Measurements from ENCODE around the gene DGKD.
A peak's percentile ranks its signal among the peaks of the same experiment; 100 is the strongest.

Gene DGKD

GRCh38 chr2:233400961-233401360 lies 46.7 kb downstream of the DGKD start:
- H3K9me3 Mint-ChIP-seq = no peaks in the 10 kb centered on the region
- no peak for ATAC-seq
- peak overlapping the region; percentile 69 to 78 for H3K4me3 Mint-ChIP-seq
- no peaks in the 10 kb centered on the region for H3K27me3 Mint-ChIP-seq
- H3K4me1 Mint-ChIP-seq = peaks cover 78% of the 10 kb centered on the region
- DNase-seq = no peak
- peak overlapping the region; percentile 74 to 84 for H3K27ac Mint-ChIP-seq

- H3K4me1 Mint-ChIP-seq = peaks cover 81% of the 10 kb centered on the region
- no peaks in the 10 kb centered on the region for H3K9me3 Mint-ChIP-seq
- ATAC-seq (peak; percentile 21), DNase-seq (no peak)
- no peak overlapping the region for H3K4me3 Mint-ChIP-seq
- H3K27ac Mint-ChIP-seq = peak overlapping the region; percentile 21 to 28
- no peaks in the 10 kb centered on the region for H3K27me3 Mint-ChIP-seq
Observed at GRCh38 chr2:233402346-233402745, 48.1 kb downstream of the DGKD start.

- Mint-ChIP-seq H3K27me3 (no peaks in the 10 kb centered on the region), H3K4me3 (no peak overlapping the region), H3K4me1 (peaks cover 78% of the 10 kb centered on the region), H3K27ac (peak overlapping the region in 1 of 2 donors; percentile 0), H3K9me3 (no peaks in the 10 kb centered on the region)
- ATAC-seq (no peak), DNase-seq (no peak)
Observed at GRCh38 chr2:233402789-233403188, 48.5 kb downstream of the DGKD start.

GRCh38 chr2:233404222-233404621 lies 49.9 kb downstream of the DGKD start:
- Mint-ChIP-seq H3K9me3 (no peaks in the 10 kb centered on the region), H3K27me3 (no peaks in the 10 kb centered on the region), H3K27ac (peak overlapping the region in 1 of 2 donors; percentile 62), H3K4me1 (peaks cover 81% of the 10 kb centered on the region), H3K4me3 (no peak overlapping the region)
- ATAC-seq = peak; percentile 50
- DNase-seq = peak in 1 of 2 donors; percentile 57

GRCh38 chr2:233406865-233407264 lies 52.6 kb downstream of the DGKD start:
- H3K4me3 Mint-ChIP-seq = no peak overlapping the region
- DNase-seq (no peak), ATAC-seq (no peak)
- peaks cover 72% of the 10 kb centered on the region for H3K4me1 Mint-ChIP-seq
- no peaks in the 10 kb centered on the region for H3K27me3 Mint-ChIP-seq
- H3K9me3 Mint-ChIP-seq = peaks cover 14 to 15% of the 10 kb centered on the region in 2 donors
- H3K27ac Mint-ChIP-seq = no peak overlapping the region

GRCh38 chr2:233407771-233408181 lies 53.5 kb downstream of the DGKD start:
- no peaks in the 10 kb centered on the region for H3K27me3 Mint-ChIP-seq
- H3K4me1 Mint-ChIP-seq = peaks cover 64% of the 10 kb centered on the region
- H3K9me3 Mint-ChIP-seq = peaks cover 15 to 22% of the 10 kb centered on the region in 2 donors
- ATAC-seq (no peak), DNase-seq (no peak)
- H3K27ac Mint-ChIP-seq = no peak overlapping the region
- H3K4me3 Mint-ChIP-seq = no peak overlapping the region

GRCh38 chr2:233408366-233409285 lies 54.3 kb downstream of the DGKD start:
- H3K27me3 Mint-ChIP-seq = no peaks in the 10 kb centered on the region
- ATAC-seq = peak; percentile 13
- H3K9me3 Mint-ChIP-seq = peaks cover 15 to 30% of the 10 kb centered on the region in 2 donors
- H3K27ac Mint-ChIP-seq = no peak overlapping the region
- H3K4me1 Mint-ChIP-seq = peaks cover 68% of the 10 kb centered on the region
- no peak for DNase-seq
- H3K4me3 Mint-ChIP-seq = peak overlapping the region; percentile 25 to 34

- peaks cover 71% of the 10 kb centered on the region for H3K4me1 Mint-ChIP-seq
- no peaks in the 10 kb centered on the region for H3K27me3 Mint-ChIP-seq
- ATAC-seq (peak; percentile 69), DNase-seq (no peak)
- H3K9me3 Mint-ChIP-seq = peaks cover 15 to 30% of the 10 kb centered on the region in 2 donors
- no peak overlapping the region for H3K27ac Mint-ChIP-seq
- H3K4me3 Mint-ChIP-seq = peak overlapping the region; percentile 44 to 57
Observed at GRCh38 chr2:233409286-233409991, 55.1 kb downstream of the DGKD start.

- DNase-seq (no peak), ATAC-seq (no peak)
- no peak overlapping the region for H3K27ac Mint-ChIP-seq
- no peaks in the 10 kb centered on the region for H3K27me3 Mint-ChIP-seq
- H3K4me1 Mint-ChIP-seq = peaks cover 74% of the 10 kb centered on the region
- H3K4me3 Mint-ChIP-seq = peak overlapping the region in 1 of 2 donors; percentile 57
- peaks cover 15 to 30% of the 10 kb centered on the region in 2 donors for H3K9me3 Mint-ChIP-seq
Observed at GRCh38 chr2:233410196-233410760, 56.0 kb downstream of the DGKD start.

GRCh38 chr2:233411162-233411561 lies 56.9 kb downstream of the DGKD start:
- Mint-ChIP-seq H3K4me3 (no peak overlapping the region), H3K27me3 (no peaks in the 10 kb centered on the region), H3K4me1 (peaks cover 79% of the 10 kb centered on the region), H3K27ac (no peak overlapping the region), H3K9me3 (peaks cover 15 to 30% of the 10 kb centered on the region in 2 donors)
- DNase-seq (no peak), ATAC-seq (no peak)

- Mint-ChIP-seq H3K4me3 (no peak overlapping the region), H3K27ac (no peak overlapping the region), H3K27me3 (no peaks in the 10 kb centered on the region), H3K9me3 (peaks cover 15 to 30% of the 10 kb centered on the region in 2 donors), H3K4me1 (peaks cover 79% of the 10 kb centered on the region)
- DNase-seq (no peak), ATAC-seq (no peak)
Observed at GRCh38 chr2:233412405-233412804, 58.1 kb downstream of the DGKD start.

- Mint-ChIP-seq H3K27ac (peak overlapping the region; percentile 70 to 93), H3K4me1 (peaks cover 83% of the 10 kb centered on the region), H3K9me3 (peaks cover 15 to 30% of the 10 kb centered on the region in 2 donors), H3K4me3 (peak overlapping the region in 1 of 2 donors; percentile 41), H3K27me3 (no peaks in the 10 kb centered on the region)
- ATAC-seq (no peak), DNase-seq (no peak)
Observed at GRCh38 chr2:233413046-233413445, 58.8 kb downstream of the DGKD start.

- peak overlapping the region; percentile 70 to 93 for H3K27ac Mint-ChIP-seq
- ATAC-seq (peak; percentile 71), DNase-seq (peak in 1 of 2 donors; percentile 65)
- H3K4me3 Mint-ChIP-seq = peak overlapping the region; percentile 25 to 41
- H3K27me3 Mint-ChIP-seq = no peaks in the 10 kb centered on the region
- peaks cover 83% of the 10 kb centered on the region for H3K4me1 Mint-ChIP-seq
- peaks cover 15 to 30% of the 10 kb centered on the region in 2 donors for H3K9me3 Mint-ChIP-seq
Observed at GRCh38 chr2:233413559-233414272, 59.4 kb downstream of the DGKD start.

- peak overlapping the region in 1 of 2 donors; percentile 56 for H3K4me3 Mint-ChIP-seq
- peak overlapping the region; percentile 45 to 87 for H3K27ac Mint-ChIP-seq
Observed at GRCh38 chr2:233414273-233414654, 60.0 kb downstream of the DGKD start.

More at GRCh38 chr2:233414273-233414654, 60.0 kb downstream of the DGKD start:
- no peaks in the 10 kb centered on the region for H3K27me3 Mint-ChIP-seq
- DNase-seq (no peak), ATAC-seq (no peak)
- H3K9me3 Mint-ChIP-seq = peaks cover 15 to 30% of the 10 kb centered on the region in 2 donors
- H3K4me1 Mint-ChIP-seq = peaks cover 83% of the 10 kb centered on the region

Data from stimulated activated naive CD8-positive, alpha-beta T cell treated with anti-CD3 and anti-CD28 coated beads, Interleukin-15, amount 100 ng/mL, for 72 hours (primary cell).